HUDEP-2 (cell line): ENCODE measurements around the gene TXK.
"Not testable (repeated sequence)": the region's sequence is repeated elsewhere in the genome, so short reads cannot be mapped to it uniquely, and the experiment has no call there.

Experiments used
- DNase-seq, 76 experiments: peaks; one replicate each; lab custom pipeline; 2025; ENCODE audit not compliant: unreplicated experiment in 76 of 76; lab: John Stamatoyannopoulos, UW

Gene TXK

GRCh38 chr4:48134081-48134480, at the start of gene TXK:
TSS of gene TXK (minus strand) at chr4:48134250. CDS start at chr4:48134170, 80 bp downstream.
- DNase-seq = no peak

GRCh38 chr4:48180234-48180633, 46.2 kb upstream of the TXK start:
- DNase-seq = no peak

- no peak for DNase-seq
Observed at GRCh38 chr4:48178931-48179330, 44.9 kb upstream of the TXK start.

GRCh38 chr4:48175806-48176205, 41.8 kb upstream of the TXK start:
- no peak for DNase-seq

GRCh38 chr4:48175328-48175727, 41.3 kb upstream of the TXK start:
- DNase-seq = no peak

GRCh38 chr4:48173056-48173991, 39.3 kb upstream of the TXK start:
- DNase-seq = peak in 4 of 76 experiments; percentile 1 to 24 (median 19)

GRCh38 chr4:48172651-48173050, 38.6 kb upstream of the TXK start:
- DNase-seq = no peak

GRCh38 chr4:48169636-48170035, 35.6 kb upstream of the TXK start:
- DNase-seq = no peak

- peak in 1 of 76 experiments; percentile 4 for DNase-seq
Observed at GRCh38 chr4:48167538-48168263, 33.7 kb upstream of the TXK start.

GRCh38 chr4:48164561-48164960, 30.5 kb upstream of the TXK start:
- not testable (repeated sequence) for DNase-seq

GRCh38 chr4:48163746-48164145, 29.7 kb upstream of the TXK start:
- DNase-seq = no peak

GRCh38 chr4:48162162-48162561, 28.1 kb upstream of the TXK start:
- DNase-seq = no peak

GRCh38 chr4:48157271-48157670, 23.2 kb upstream of the TXK start:
- DNase-seq = no peak

- DNase-seq = no peak
Observed at GRCh38 chr4:48156423-48156822, 22.4 kb upstream of the TXK start.

- no peak for DNase-seq
Observed at GRCh38 chr4:48153791-48154550, 19.9 kb upstream of the TXK start.

GRCh38 chr4:48152259-48152658, 18.2 kb upstream of the TXK start:
- no peak for DNase-seq

GRCh38 chr4:48149827-48150370, 15.8 kb upstream of the TXK start:
- DNase-seq = no peak

- no peak for DNase-seq
Observed at GRCh38 chr4:48147621-48148020, 13.6 kb upstream of the TXK start.

- peak in 8 of 76 experiments; percentile 7 to 31 (median 10) for DNase-seq
Observed at GRCh38 chr4:48141048-48141447, 7.0 kb upstream of the TXK start.

GRCh38 chr4:48139691-48140090, 5.6 kb upstream of the TXK start:
- peak in 6 of 76 experiments; percentile 6 to 42 (median 22) for DNase-seq

GRCh38 chr4:48138936-48139335, 4.9 kb upstream of the TXK start:
- DNase-seq = no peak
